Gastrocnemius medialis (tissue), 4 donors: Measurements from ENCODE around the gene TXNRD2.

ENCODE experiments used
- POLR2A ChIP-seq, 2 donors: fragments of 450-650 bp; IDR thresholded peaks; one replicate each; pipeline ENCODE4 v1.6.1; 2017; ENCODE audit warnings: antibody characterized with exemption in 2 of 2, mild to moderate bottlenecking in 2 of 2, moderate library complexity in 2 of 2
- TF ChIP-seq, protein P1 (sequence below), 5 experiments: fragments of 450-650 bp in 3 of 5; fragments of 200-600 bp in 2 of 5; sonication (generic) in 2 of 5; IDR thresholded peaks in 4 of 5; conservative IDR thresholded peaks in 1 of 5; 1 replicate in 4 of 5; 2 replicates in 1 of 5; pipeline ENCODE4 v1.5.1; 2016 to 2019; ENCODE audit warnings: antibody characterized with exemption in 5 of 5, mild to moderate bottlenecking in 3 of 5, moderate library complexity in 3 of 5

GRCh38 chr22:19914201-19914943, 27.2 kb downstream of the TXNRD2 start:
- TF ChIP-seq, protein P1, sequence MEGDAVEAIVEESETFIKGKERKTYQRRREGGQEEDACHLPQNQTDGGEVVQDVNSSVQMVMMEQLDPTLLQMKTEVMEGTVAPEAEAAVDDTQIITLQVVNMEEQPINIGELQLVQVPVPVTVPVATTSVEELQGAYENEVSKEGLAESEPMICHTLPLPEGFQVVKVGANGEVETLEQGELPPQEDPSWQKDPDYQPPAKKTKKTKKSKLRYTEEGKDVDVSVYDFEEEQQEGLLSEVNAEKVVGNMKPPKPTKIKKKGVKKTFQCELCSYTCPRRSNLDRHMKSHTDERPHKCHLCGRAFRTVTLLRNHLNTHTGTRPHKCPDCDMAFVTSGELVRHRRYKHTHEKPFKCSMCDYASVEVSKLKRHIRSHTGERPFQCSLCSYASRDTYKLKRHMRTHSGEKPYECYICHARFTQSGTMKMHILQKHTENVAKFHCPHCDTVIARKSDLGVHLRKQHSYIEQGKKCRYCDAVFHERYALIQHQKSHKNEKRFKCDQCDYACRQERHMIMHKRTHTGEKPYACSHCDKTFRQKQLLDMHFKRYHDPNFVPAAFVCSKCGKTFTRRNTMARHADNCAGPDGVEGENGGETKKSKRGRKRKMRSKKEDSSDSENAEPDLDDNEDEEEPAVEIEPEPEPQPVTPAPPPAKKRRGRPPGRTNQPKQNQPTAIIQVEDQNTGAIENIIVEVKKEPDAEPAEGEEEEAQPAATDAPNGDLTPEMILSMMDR (IDR thresholded peaks at IDR 0.05 in 4 of 5, conservative IDR thresholded peaks at IDR 0.05 in 1 of 5), result no peak
- TF ChIP-seq POLR2A (IDR thresholded peaks at IDR 0.05), result no peak
